ENCODE measurements around the gene POP5.

DNA sequence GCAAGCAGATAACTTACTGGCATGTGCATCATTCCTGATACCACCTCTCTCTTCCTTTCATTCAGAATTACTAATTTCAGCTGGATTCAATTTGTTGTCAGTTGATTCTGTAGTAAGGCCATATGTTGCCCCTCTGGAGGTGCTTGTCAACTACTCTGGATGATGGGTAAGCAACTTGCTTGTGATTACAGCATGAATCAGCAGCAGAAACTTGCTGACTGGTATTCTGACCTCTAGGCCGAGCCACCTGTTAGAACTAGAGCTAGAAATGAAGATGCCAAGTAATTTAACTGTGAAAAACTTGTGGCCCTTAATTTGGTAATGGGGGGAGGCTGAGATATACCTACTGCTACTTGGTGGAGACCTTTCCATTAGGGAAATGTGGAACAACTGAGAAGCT lies 41.9 kb downstream of the POP5 start:
- TF ChIP-seq CTCF (IDR thresholded peaks at IDR 0.05; ENCODE audit: low read length) (no peak), EZH2 (IDR thresholded peaks at IDR 0.05; ENCODE audit: borderline replicate concordance, low read length) (no peak)
